Measurements from ENCODE around the gene GDAP2. TPM values are rescaled to one million over a fixed set of nuclear protein-coding genes. Genes with fewer than 3 reads are reported as not detected.
A peak's percentile ranks its signal among the peaks of the same experiment; 100 is the strongest.

GDAP2 gene
- total and polyA plus RNA-seq, 2 donors (not counting 3 experiments of a cell fraction or from before 2014, with no cell fraction given): 4.5 to 21.5 TPM

- Histone ChIP-seq H3K4me2 (ENCODE audit: insufficient read depth, low read length) (no peak overlapping the region), H3K9ac (replicated peaks; ENCODE audit: extremely low read depth, insufficient read depth, low read length) (peak overlapping the region; percentile 36), H4K20me1 (replicated peaks; ENCODE audit: control insufficient read depth, extremely low read depth, insufficient read depth, low read length) (no peaks in the 10 kb centered on the region), H3K36me3 (ENCODE audit: control insufficient read depth in 2 of 2, extremely low read depth in 1 of 2, insufficient read depth in 2 of 2, low read length in 2 of 2) (no peaks in the 10 kb centered on the region), H3K4me3 (replicated peaks in 1 of 3; ENCODE audit: insufficient read depth in 1 of 3, low read depth in 1 of 3, low read length in 3 of 3) (no peak overlapping the region), H3K27me3 (ENCODE audit: control insufficient read depth in 2 of 2, insufficient read depth in 2 of 2, low read length in 2 of 2) (no peaks in the 10 kb centered on the region), H2AFZ (ENCODE audit: low read depth, low read length) (peak overlapping the region; percentile 2), H3K9me3 (replicated peaks; ENCODE audit: control insufficient read depth, insufficient read depth, low read length) (no peaks in the 10 kb centered on the region), H3K9me1 (replicated peaks; ENCODE audit: control insufficient read depth, extremely low read depth, insufficient read depth, low read length) (no peaks in the 10 kb centered on the region), H3K4me1 (ENCODE audit: control insufficient read depth, extremely low read depth, insufficient read depth, low read length) (peaks cover 28% of the 10 kb centered on the region), H3K27ac (ENCODE audit: insufficient read depth, low read depth, low read length) (peak overlapping the region; percentile 82), H3K79me2 (ENCODE audit: control insufficient read depth, insufficient read depth, low read length) (no peaks in the 10 kb centered on the region)
- dilution Hi-C loops (cut with MboI; ENCODE audit: extremely low pct_ligation_motif_present, low sequenced_read_pairs): no loop called here
- no TSS peak for BruUV-seq (replicated peaks)
- DNase-seq (ENCODE audit: low read depth, low spot score) (peak; percentile 15), FAIRE-seq (no peak)
- POLR2A ChIA-PET: interaction anchor here (1.1 kb wide), 1 partner anchor 109 kb away, joined by 4 read pairs; the partner anchor contains the start of genes GDAP2 and WDR3
- CTCF ChIA-PET: interaction anchor here (0.8 to 1.6 kb wide), 6 partner anchors 55 to 286 kb away, joined by 3 to 9 read pairs (median 6); no protein-coding TSS in a partner anchor
- intact Hi-C loops (cut with micrococcal nuclease): loop anchor here (1.0 to 10.0 kb wide), 6 partner anchors 108 to 1444 kb away; partner anchors contain the start of genes GDAP2, MAN1A2, WARS2 and WDR3
- TF ChIP-seq FOS (IDR thresholded peaks at IDR 0.05; ENCODE audit: borderline replicate concordance, insufficient read depth, low read length): no peak
- no peak for TF ChIP-seq POLR2A (IDR thresholded peaks at IDR 0.05; ENCODE audit: low read depth, low read length)
- TF ChIP-seq CTCF (IDR thresholded peaks at IDR 0.05; ENCODE audit: extremely low read depth in 1 of 2, insufficient read depth in 1 of 2, low read depth in 1 of 2, low read length in 2 of 2): no peak
Observed at GRCh38 chr1:117820694-117821381, 108.6 kb downstream of the GDAP2 start.

- Histone ChIP-seq H3K36me3 (ENCODE audit: control insufficient read depth in 2 of 2, extremely low read depth in 1 of 2, insufficient read depth in 2 of 2, low read length in 2 of 2) (no peaks in the 10 kb centered on the region), H3K4me2 (ENCODE audit: insufficient read depth, low read length) (no peak overlapping the region), H4K20me1 (replicated peaks; ENCODE audit: control insufficient read depth, extremely low read depth, insufficient read depth, low read length) (no peaks in the 10 kb centered on the region), H2AFZ (ENCODE audit: low read depth, low read length) (no peak overlapping the region), H3K27me3 (ENCODE audit: control insufficient read depth in 2 of 2, insufficient read depth in 2 of 2, low read length in 2 of 2) (no peaks in the 10 kb centered on the region), H3K79me2 (ENCODE audit: control insufficient read depth, insufficient read depth, low read length) (no peaks in the 10 kb centered on the region), H3K9ac (replicated peaks; ENCODE audit: extremely low read depth, insufficient read depth, low read length) (no peak overlapping the region), H3K9me3 (replicated peaks; ENCODE audit: control insufficient read depth, insufficient read depth, low read length) (no peaks in the 10 kb centered on the region), H3K27ac (ENCODE audit: insufficient read depth, low read depth, low read length) (no peak overlapping the region), H3K9me1 (replicated peaks; ENCODE audit: control insufficient read depth, extremely low read depth, insufficient read depth, low read length) (no peaks in the 10 kb centered on the region), H3K4me3 (replicated peaks in 1 of 3; ENCODE audit: insufficient read depth in 1 of 3, low read depth in 1 of 3, low read length in 3 of 3) (no peak overlapping the region), H3K4me1 (ENCODE audit: control insufficient read depth, extremely low read depth, insufficient read depth, low read length) (peaks cover 24% of the 10 kb centered on the region)
- DNase-seq (ENCODE audit: low read depth, low spot score): no peak
- POLR2A ChIA-PET: no interaction called here
- TF ChIP-seq POLR2A (IDR thresholded peaks at IDR 0.05; ENCODE audit: low read depth, low read length) (no peak), MAX (IDR thresholded peaks at IDR 0.05; ENCODE audit: insufficient read depth, insufficient read length) (no peak), CTCF (IDR thresholded peaks at IDR 0.05; ENCODE audit: extremely low read depth in 1 of 2, insufficient read depth in 1 of 2, low read depth in 1 of 2, low read length in 2 of 2) (no peak), MYC (IDR thresholded peaks at IDR 0.05; ENCODE audit: low read depth, low read length) (no peak)
- no peak for FAIRE-seq
- intact Hi-C loops (cut with micrococcal nuclease): loop anchor here (5.0 to 10.0 kb wide), 5 partner anchors 353 to 1443 kb away; partner anchors contain the start of genes MAN1A2 and WARS2
- no TSS peak for BruUV-seq (replicated peaks)
- dilution Hi-C loops (cut with MboI; ENCODE audit: extremely low pct_ligation_motif_present, low sequenced_read_pairs): no loop called here
- CTCF ChIA-PET: interaction anchor here (1.6 to 1.8 kb wide), 2 partner anchors 56 to 76 kb away, joined by 3 to 12 read pairs; no protein-coding TSS in a partner anchor
Observed at GRCh38 chr1:117820096-117820495, 109.3 kb downstream of the GDAP2 start.

Data from endothelial cell of umbilical vein (primary cell).